ENCODE results near the gene HMCN2. TPM values are rescaled to one million over a fixed set of nuclear protein-coding genes. Genes with fewer than 3 reads are reported as not detected.

The HMCN2 gene
- total RNA-seq, 4 donors from 2014 or later, result 9.1 to 38.6 (median 12.5) TPM

GRCh38 chr9:130394320-130394719 lies 128.8 kb downstream of the HMCN2 start:
- H3K4me1 ChIP-seq, result no peaks in the 10 kb centered on the region
- intact Hi-C loops (cut with DNase I), result no loop called here
- H3K27me3 ChIP-seq, result no peaks in the 10 kb centered on the region
- 97% methylated on average over 6 of the region's 11 CpGs for WGBS
- TF ChIP-seq CTCF (IDR thresholded peaks at IDR 0.05), result no peak
- no peak for TF ChIP-seq EP300 (IDR thresholded peaks at IDR 0.05)
- TF ChIP-seq POLR2A (IDR thresholded peaks at IDR 0.05; ENCODE audit: low read depth), result no peak
- H3K27ac ChIP-seq (replicated peaks in 1 of 4), result no peak overlapping the region
- DNase-seq (ENCODE audit: extremely low spot score), result no peak
- no peaks in the 10 kb centered on the region for H3K9me3 ChIP-seq
- H3K4me3 ChIP-seq, result no peak overlapping the region
- peaks cover 0 to 79% (median 33%) of the 10 kb centered on the region in 4 donors for H3K36me3 ChIP-seq

GRCh38 chr9:130394814-130395470 lies 129.4 kb downstream of the HMCN2 start:
- no peaks in the 10 kb centered on the region for H3K9me3 ChIP-seq
- peaks cover 0 to 78% (median 35%) of the 10 kb centered on the region in 4 donors for H3K36me3 ChIP-seq
- intact Hi-C loops (cut with DNase I), result no loop called here
- WGBS, result 90% methylated on average over 16 of the region's 23 CpGs
- no peak for DNase-seq (ENCODE audit: extremely low spot score)
- TF ChIP-seq EP300 (IDR thresholded peaks at IDR 0.05) (no peak), CTCF (IDR thresholded peaks at IDR 0.05) (no peak), POLR2AphosphoS5 (IDR thresholded peaks at IDR 0.05) (no peak), POLR2A (IDR thresholded peaks at IDR 0.05; ENCODE audit: low read depth) (no peak)
- H3K27me3 ChIP-seq, result no peaks in the 10 kb centered on the region
- no peak overlapping the region for H3K4me3 ChIP-seq
- no peak overlapping the region for H3K27ac ChIP-seq (replicated peaks in 1 of 4)
- no peaks in the 10 kb centered on the region for H3K4me1 ChIP-seq

GRCh38 chr9:130395810-130396435 lies 130.4 kb downstream of the HMCN2 start:
- no peak overlapping the region for H3K27ac ChIP-seq (replicated peaks in 1 of 4)
- H3K9me3 ChIP-seq, result no peaks in the 10 kb centered on the region
- H3K36me3 ChIP-seq, result peaks cover 0 to 78% (median 36%) of the 10 kb centered on the region in 4 donors
- no peaks in the 10 kb centered on the region for H3K27me3 ChIP-seq
- 100% methylated on average over 4 of the region's 26 CpGs for WGBS
- no peak for DNase-seq (ENCODE audit: extremely low spot score)
- H3K4me3 ChIP-seq, result no peak overlapping the region
- no peak for TF ChIP-seq POLR2AphosphoS5 (IDR thresholded peaks at IDR 0.05)
- TF ChIP-seq CTCF (IDR thresholded peaks at IDR 0.05), result no peak
- intact Hi-C loops (cut with DNase I), result no loop called here
- H3K4me1 ChIP-seq, result no peaks in the 10 kb centered on the region

DNA sequence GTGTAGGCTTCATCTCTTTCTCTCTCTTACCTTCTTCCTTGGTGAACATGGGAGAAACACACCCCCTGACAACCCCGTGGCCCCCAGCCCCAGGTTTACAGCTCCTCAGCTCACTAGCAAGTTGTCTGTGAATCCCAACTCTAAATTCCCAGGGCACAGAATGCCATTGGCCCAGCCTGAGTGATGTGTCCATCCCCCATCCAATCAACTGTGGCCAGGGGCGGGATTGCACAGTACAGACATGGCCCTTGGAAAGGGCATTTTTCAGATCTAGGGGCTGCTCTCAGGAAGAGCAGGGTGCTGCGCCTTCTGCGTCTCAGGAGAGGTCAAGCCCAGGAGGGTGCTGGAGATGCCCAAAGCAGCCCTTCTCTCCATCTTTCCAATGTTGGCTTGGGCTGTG lies 131.0 kb downstream of the HMCN2 start:
- peaks cover 0 to 78% (median 35%) of the 10 kb centered on the region in 4 donors for H3K36me3 ChIP-seq
- H3K27me3 ChIP-seq, result no peaks in the 10 kb centered on the region
- H3K4me1 ChIP-seq, result no peaks in the 10 kb centered on the region
- no peak for TF ChIP-seq POLR2AphosphoS5 (IDR thresholded peaks at IDR 0.05)
- TF ChIP-seq EP300 (IDR thresholded peaks at IDR 0.05), result no peak
- no peak for TF ChIP-seq CTCF (IDR thresholded peaks at IDR 0.05)
- TF ChIP-seq POLR2A (IDR thresholded peaks at IDR 0.05; ENCODE audit: low read depth), result no peak
- H3K4me3 ChIP-seq, result no peak overlapping the region
- no peak overlapping the region for H3K27ac ChIP-seq (replicated peaks in 1 of 4)
- intact Hi-C loops (cut with DNase I), result no loop called here
- no peaks in the 10 kb centered on the region for H3K9me3 ChIP-seq
- no peak for DNase-seq (ENCODE audit: extremely low spot score)
- 64% methylated on average over 1 of the region's 4 CpGs for WGBS

Measured in esophagus muscularis mucosa (tissue), 4 donors.